NCI-H128 (cell line): ENCODE data around the gene EXOSC1.
"Not testable (repeated sequence)": the region's sequence is repeated elsewhere in the genome, so short reads cannot be mapped to it uniquely, and the experiment has no call there.

Experiments used
- DNase-seq: peaks from one replicate; lab custom pipeline; 2025; ENCODE audit not compliant: unreplicated experiment; lab: John Stamatoyannopoulos, UW

The EXOSC1 gene, protein sequence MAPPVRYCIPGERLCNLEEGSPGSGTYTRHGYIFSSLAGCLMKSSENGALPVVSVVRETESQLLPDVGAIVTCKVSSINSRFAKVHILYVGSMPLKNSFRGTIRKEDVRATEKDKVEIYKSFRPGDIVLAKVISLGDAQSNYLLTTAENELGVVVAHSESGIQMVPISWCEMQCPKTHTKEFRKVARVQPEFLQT

GRCh38 chr10:97445722-97446639, at the start of gene EXOSC1, which contains the start of gene ZDHHC16:
Gene EXOSC1, minus strand, starts transcription at chr10:97446006. Its CDS starts 21 bp downstream, at chr10:97445985.
Gene ZDHHC16, plus strand, starts transcription at chr10:97446175. Its CDS starts 5,501 bp downstream, at chr10:97451676.
- DNase-seq, result peak; percentile 74

- no peak for DNase-seq
Observed at GRCh38 chr10:97494863-97495506, 49.2 kb upstream of the EXOSC1 start.

DNA sequence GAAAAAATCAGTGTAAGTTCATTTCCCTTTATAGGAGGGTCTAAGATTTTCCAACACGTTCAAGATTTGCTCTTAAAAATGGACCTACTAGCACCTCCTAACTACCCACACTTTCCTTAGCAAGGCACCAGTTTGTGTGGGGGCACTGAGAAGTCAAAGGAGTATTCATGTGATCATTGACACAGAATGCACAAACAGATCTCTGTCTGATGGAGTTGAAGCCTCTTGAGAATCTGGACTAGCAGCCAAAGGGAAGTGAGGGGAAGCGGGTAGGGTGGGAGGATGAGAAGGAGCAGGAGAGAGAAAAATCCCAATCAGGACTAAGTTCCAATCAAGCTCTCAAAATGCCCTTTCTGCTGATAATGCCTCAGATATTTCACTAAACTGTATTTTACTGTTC, 48.3 kb upstream of the EXOSC1 start:
- DNase-seq, result no peak

DNA sequence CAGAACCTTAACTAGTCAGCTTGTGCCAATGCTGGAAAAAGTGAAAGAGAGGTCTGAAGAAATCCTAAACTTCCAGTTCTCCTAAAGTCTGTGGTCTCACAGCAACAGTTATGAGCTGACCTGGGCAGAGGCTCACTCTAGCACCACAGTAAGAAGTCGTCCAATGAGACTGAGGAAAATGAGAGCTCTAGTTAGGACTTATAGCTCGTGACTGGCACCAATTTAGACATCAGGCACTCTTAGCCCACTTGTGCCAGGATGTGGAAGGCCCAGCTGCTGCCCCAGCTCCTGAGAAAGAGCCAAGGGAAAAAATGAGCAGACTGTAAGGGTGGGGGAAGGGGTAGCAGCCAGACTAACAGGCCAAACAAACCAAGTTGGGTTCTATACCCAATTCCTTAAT, 44.8 kb upstream of the EXOSC1 start:
- no peak for DNase-seq

DNA sequence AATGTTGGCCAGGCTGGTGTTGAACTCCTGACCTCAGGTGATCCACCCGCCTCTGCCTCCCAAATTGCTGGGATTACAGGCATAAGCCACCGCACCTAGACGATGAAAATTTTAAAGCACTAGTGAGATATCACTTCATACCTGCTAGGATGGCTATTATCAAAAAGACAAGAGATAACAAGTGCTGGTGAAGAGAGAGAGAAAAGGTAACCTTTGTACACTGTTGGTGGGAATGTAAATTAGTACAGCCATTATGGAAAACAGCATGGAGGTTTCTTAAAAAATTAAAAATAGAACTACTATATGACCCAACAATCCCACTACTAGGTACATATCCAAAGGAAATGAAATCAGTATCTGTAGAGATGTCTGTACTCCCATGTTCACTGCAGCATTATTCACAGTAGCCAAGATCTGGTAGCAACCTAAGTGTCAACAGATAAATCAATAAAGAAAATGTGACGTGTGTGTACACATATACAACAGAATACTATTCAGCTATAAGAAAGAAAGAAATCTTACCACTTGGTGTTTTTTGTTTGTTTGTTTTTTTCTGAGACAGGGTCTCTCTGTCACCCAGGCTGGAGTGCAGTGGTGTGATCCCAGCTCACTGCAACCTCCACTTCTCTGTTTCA, 40.0 kb upstream of the EXOSC1 start:
- no peak for DNase-seq

- DNase-seq, result no peak
Observed at GRCh38 chr10:97483921-97484320, 38.1 kb upstream of the EXOSC1 start.

- no peak for DNase-seq
Observed at GRCh38 chr10:97483506-97483905, 37.7 kb upstream of the EXOSC1 start.

- DNase-seq, result no peak
Observed at GRCh38 chr10:97482381-97482780, 36.6 kb upstream of the EXOSC1 start.

DNA sequence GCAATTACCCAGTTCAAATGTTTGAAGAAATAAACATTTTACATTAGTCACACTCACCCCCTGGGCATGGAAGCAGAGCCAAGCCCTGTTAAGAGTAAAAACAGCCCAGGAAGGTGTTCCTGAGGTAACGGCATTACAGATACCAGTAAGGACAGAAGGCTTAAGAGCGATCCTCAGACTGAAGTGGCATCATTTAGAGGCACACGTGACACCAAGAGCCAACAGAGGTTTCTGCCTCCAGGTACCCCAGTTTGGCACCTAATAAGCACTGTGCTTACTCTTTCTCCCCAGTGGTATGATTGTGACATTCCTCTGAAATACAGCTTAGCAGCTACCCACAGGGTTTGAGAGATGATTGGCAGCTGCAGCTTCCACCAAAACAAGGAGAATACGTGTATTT, 35.3 kb upstream of the EXOSC1 start:
- no peak for DNase-seq

DNA sequence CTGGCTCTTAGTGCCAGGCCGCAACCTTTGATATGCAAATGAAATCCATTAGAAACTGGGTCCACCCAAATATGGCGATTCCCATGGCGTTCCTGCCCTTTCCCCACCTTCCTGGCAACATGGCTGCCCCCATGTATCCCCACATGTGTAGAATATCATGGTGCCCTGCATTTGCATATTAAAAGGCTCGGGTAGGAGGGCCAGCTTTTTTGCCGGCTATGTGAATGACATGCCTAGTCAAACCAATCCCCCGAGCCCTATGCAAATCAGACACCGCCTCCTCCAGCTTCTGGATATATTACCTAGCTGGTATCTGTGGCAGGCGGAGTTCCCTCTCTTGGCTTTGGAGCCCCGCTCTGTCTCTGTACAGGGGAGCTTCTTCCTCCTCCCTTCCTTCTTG, 34.1 kb upstream of the EXOSC1 start:
- no peak for DNase-seq

DNA sequence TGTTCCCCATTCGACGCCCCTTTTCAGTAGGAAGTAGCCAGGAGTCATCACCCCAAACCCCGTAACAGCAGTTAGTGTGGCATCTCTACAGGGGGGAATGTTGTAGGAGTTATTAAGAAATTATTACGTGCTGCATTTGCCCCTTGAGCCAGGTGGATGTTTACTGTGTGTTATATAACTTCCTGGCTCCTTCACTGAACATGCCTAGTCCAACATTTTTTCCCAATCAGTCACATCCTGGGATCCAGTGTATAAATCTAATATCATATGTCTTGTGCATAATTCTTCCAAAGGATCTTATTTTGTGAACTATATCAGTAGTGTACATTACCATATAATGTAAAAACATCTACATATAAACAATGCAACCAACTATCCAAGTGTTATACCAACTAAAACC, 33.6 kb upstream of the EXOSC1 start:
- DNase-seq, result not testable (repeated sequence)

DNA sequence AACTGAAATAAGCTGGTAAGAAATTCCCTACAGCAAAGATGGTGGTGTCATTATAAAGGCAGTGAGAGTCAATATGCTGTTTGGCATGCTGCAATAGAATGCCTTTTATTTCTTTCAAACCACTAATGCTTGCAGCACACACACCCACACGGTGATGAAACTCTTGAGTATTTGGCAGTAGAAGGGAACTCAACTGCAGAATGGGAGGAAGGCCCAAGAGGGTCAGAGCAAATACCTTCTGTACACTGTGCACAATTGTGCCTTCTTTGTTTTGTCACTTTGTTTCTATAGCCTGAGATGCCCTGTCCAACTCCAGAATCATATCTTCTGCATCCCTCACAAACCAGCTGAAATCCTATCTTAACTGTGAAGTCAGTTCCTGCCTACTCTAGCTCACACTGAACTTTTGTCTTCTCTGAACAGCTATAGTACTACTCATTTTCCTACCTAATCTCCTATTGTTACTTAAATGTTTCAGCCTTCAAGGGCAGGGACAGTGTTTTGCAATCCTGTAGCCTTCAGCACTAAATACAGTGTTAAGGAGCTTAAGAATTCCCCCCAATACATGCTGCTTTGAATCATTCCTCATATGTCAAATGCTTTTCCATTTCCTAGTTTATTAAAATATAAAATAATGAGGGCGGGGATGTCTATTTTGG, 30.3 kb upstream of the EXOSC1 start:
- no peak for DNase-seq

GRCh38 chr10:97474918-97475317, 29.1 kb upstream of the EXOSC1 start:
- no peak for DNase-seq

- DNase-seq, result not testable (repeated sequence)
Observed at GRCh38 chr10:97468781-97469180, 23.0 kb upstream of the EXOSC1 start.

GRCh38 chr10:97468162-97468561, 22.4 kb upstream of the EXOSC1 start:
- DNase-seq, result no peak

GRCh38 chr10:97466755-97467154, 20.9 kb upstream of the EXOSC1 start:
- DNase-seq, result no peak

GRCh38 chr10:97465982-97466381, 20.2 kb upstream of the EXOSC1 start:
- DNase-seq, result no peak

GRCh38 chr10:97464226-97464625, 18.4 kb upstream of the EXOSC1 start:
- DNase-seq, result no peak

- DNase-seq, result peak; percentile 10
Observed at GRCh38 chr10:97463363-97464132, 17.7 kb upstream of the EXOSC1 start.

DNA sequence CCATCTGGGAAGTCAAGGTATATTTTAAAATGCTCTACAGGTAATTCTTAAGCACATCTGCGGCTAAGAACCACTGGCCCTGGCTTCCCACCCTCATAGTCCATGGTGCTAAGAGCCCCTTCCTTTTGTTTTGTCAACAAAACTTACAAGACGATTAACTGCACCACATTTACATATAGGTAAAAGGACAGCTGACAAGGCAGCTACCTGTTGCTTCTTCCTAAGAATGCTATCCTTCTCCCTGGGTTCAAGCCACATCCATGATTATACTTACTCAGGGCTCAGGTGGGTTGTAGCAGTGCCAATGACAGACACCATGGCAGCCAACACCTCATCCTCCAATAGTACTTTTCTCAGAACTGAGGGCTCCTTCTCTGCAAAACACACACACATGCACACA, 16.5 kb upstream of the EXOSC1 start:
- no peak for DNase-seq
